ENCODE results near the gene JMJD7. TPM values are rescaled to one million over a fixed set of nuclear protein-coding genes. Genes with fewer than 3 reads are reported as not detected.

The JMJD7 gene
- total and polyA plus RNA-seq, 9 of the 15 experiments (the other 6 are each of a cell fraction or from before 2014, with no cell fraction given): 1.2 to 13.9 (median 6.1) TPM

DNA sequence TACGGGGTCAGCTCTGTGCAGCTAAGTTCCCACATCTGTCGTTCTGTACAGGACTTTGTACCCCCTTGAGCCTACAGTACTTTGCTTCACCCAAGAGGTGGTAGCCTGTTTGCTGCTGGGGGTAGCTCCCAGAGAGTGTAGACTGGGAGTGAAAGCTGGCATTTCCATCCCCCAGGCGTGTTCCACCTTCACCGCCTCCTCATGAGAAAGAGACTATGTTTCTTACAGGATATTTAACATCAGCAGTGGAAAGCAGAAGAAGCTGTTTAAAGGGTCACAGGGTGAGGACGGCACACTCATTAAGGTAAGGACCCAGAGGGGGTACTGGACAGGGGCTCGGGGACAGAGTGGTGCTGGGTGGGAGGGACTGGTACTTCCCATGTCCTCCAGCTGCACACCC, 10.1 kb upstream of the JMJD7 start:
- intact Hi-C loops (cut with micrococcal nuclease) (no loop called here), in situ Hi-C loops (cut with MboI) (loop anchor here (10.0 to 25.0 kb wide), 2 partner anchors 213 to 355 kb away; no protein-coding TSS in a partner anchor)
- ATAC-seq (no peak), FAIRE-seq (no peak), DNase-seq (ENCODE audit: extremely low read depth in 1 of 4, low spot score in 3 of 4) (no peak)
- ChIA-PET CTCF (ENCODE audit: low intra/inter-chr PET ratio) (no interaction called here), POLR2A (interaction anchor here (0.6 to 1.3 kb wide), 3 partner anchors 35 to 109 kb away, joined by 3 read pairs; partner anchors contain the start of gene MAPKBP1)
- no peak overlapping the region for H3K27ac ChIP-seq (ENCODE audit: extremely low read depth, low read depth, low read length)
- no peak overlapping the region for H3K4me2 ChIP-seq (ENCODE audit: insufficient read depth, low read length)
- H3K36me3 ChIP-seq (ENCODE audit: control insufficient read depth, insufficient read depth, low read length): peaks cover 11% of the 10 kb centered on the region; the same call in 2 of the 3 replicates
- H3K4me1 ChIP-seq (replicated peaks in 1 of 2; ENCODE audit: control insufficient read depth in 2 of 2, insufficient read depth in 2 of 2, low read length in 2 of 2): peaks cover 0 to 3% of the 10 kb centered on the region in 2 experiments; a peak in 1 of 5 replicates
- BruUV-seq (replicated peaks): no TSS peak
- H3K4me3 ChIP-seq: no peak overlapping the region
- H4K20me1 ChIP-seq (replicated peaks; ENCODE audit: control insufficient read depth, insufficient read depth, low read length): 0 out of 2 replicates have a peak, but pooled peaks cover 4% of the 10 kb centered on the region
- H3K9me3 ChIP-seq (replicated peaks; ENCODE audit: control insufficient read depth, insufficient read depth, low read depth, low read length): no peaks in the 10 kb centered on the region
- TF ChIP-seq, protein P1, sequence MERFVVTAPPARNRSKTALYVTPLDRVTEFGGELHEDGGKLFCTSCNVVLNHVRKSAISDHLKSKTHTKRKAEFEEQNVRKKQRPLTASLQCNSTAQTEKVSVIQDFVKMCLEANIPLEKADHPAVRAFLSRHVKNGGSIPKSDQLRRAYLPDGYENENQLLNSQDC (CRISPR knock-in tag; IDR thresholded peaks at IDR 0.05): no peak
- TF ChIP-seq, protein P2, sequence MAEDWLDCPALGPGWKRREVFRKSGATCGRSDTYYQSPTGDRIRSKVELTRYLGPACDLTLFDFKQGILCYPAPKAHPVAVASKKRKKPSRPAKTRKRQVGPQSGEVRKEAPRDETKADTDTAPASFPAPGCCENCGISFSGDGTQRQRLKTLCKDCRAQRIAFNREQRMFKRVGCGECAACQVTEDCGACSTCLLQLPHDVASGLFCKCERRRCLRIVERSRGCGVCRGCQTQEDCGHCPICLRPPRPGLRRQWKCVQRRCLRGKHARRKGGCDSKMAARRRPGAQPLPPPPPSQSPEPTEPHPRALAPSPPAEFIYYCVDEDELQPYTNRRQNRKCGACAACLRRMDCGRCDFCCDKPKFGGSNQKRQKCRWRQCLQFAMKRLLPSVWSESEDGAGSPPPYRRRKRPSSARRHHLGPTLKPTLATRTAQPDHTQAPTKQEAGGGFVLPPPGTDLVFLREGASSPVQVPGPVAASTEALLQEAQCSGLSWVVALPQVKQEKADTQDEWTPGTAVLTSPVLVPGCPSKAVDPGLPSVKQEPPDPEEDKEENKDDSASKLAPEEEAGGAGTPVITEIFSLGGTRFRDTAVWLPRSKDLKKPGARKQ (CRISPR knock-in tag; IDR thresholded peaks at IDR 0.05): no peak
- TF ChIP-seq XRCC4 (IDR thresholded peaks at IDR 0.05; ENCODE audit: extremely low read depth, insufficient read depth, insufficient read length) (no peak), ZNF644 (tag; IDR thresholded peaks at IDR 0.05; ENCODE audit: low read depth) (no peak), BRD9 (IDR thresholded peaks at IDR 0.05; ENCODE audit: low read depth, partially characterized antibody) (no peak), RBM25 (IDR thresholded peaks at IDR 0.05; ENCODE audit: low read depth, low read length, severe bottlenecking) (no peak)
- TF ChIP-seq, protein P3, sequence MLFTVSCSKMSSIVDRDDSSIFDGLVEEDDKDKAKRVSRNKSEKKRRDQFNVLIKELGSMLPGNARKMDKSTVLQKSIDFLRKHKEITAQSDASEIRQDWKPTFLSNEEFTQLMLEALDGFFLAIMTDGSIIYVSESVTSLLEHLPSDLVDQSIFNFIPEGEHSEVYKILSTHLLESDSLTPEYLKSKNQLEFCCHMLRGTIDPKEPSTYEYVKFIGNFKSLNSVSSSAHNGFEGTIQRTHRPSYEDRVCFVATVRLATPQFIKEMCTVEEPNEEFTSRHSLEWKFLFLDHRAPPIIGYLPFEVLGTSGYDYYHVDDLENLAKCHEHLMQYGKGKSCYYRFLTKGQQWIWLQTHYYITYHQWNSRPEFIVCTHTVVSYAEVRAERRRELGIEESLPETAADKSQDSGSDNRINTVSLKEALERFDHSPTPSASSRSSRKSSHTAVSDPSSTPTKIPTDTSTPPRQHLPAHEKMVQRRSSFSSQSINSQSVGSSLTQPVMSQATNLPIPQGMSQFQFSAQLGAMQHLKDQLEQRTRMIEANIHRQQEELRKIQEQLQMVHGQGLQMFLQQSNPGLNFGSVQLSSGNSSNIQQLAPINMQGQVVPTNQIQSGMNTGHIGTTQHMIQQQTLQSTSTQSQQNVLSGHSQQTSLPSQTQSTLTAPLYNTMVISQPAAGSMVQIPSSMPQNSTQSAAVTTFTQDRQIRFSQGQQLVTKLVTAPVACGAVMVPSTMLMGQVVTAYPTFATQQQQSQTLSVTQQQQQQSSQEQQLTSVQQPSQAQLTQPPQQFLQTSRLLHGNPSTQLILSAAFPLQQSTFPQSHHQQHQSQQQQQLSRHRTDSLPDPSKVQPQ (CRISPR knock-in tag; IDR thresholded peaks at IDR 0.05; ENCODE audit: borderline replicate concordance): no peak
- 66% methylated on average over 6 of the region's 6 CpGs for WGBS (ENCODE audit: insufficient coverage, low coverage, missing lambda C conversion rate)
- H3K79me2 ChIP-seq (ENCODE audit: control insufficient read depth, insufficient read depth, low read length): no peaks in the 10 kb centered on the region
- H2AFZ ChIP-seq (ENCODE audit: low read depth, low read length): no peak overlapping the region
- H3K9me1 ChIP-seq (ENCODE audit: control insufficient read depth, insufficient read depth, low read length): no peaks in the 10 kb centered on the region
- H3K27me3 ChIP-seq (ENCODE audit: control insufficient read depth in 2 of 2, insufficient read depth in 2 of 2, low read length in 2 of 2): no peaks in the 10 kb centered on the region
- no peak overlapping the region for H3K9ac ChIP-seq (ENCODE audit: insufficient read depth in 1 of 2, low read depth in 2 of 2, low read length in 2 of 2)
